HG03354 (cell line): ENCODE data around the gene ATG16L1.

Experiments used
- ATAC-seq: cut with Tn5 transposase; IDR thresholded peaks from one replicate; pipeline ENCODE4 v1.9.1; 2021; ENCODE audit warnings: mild to moderate bottlenecking; ENCODE audit not compliant: unreplicated experiment, poor library complexity, severe bottlenecking

The ATG16L1 gene

GRCh38 chr2:233225230-233226068 is 26.0 kb upstream of the ATG16L1 start:
- no peak for ATAC-seq

- ATAC-seq: no peak
Measured at GRCh38 chr2:233226511-233227031, 24.9 kb upstream of the ATG16L1 start.

- ATAC-seq: no peak
Measured at GRCh38 chr2:233227346-233227978, 24.0 kb upstream of the ATG16L1 start.

DNA sequence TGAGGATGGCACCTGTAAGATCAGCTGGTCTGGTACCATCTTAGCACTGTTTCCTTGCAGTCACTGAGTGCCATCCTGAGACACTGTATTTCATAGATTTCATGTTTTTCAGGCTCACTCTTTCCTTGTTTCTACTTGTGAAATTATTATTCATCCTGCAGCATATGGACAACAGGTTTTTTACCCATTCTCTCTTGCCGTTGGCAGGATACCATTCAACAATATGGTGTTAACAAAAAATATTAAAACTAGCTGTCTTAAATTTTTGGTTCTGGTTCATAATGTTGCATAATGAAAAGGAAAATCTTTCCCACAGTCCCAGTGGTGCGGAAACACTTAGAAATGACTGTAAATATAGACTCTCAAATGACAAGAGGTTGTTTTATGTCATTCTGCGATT is 23.1 kb upstream of the ATG16L1 start:
- ATAC-seq: no peak

DNA sequence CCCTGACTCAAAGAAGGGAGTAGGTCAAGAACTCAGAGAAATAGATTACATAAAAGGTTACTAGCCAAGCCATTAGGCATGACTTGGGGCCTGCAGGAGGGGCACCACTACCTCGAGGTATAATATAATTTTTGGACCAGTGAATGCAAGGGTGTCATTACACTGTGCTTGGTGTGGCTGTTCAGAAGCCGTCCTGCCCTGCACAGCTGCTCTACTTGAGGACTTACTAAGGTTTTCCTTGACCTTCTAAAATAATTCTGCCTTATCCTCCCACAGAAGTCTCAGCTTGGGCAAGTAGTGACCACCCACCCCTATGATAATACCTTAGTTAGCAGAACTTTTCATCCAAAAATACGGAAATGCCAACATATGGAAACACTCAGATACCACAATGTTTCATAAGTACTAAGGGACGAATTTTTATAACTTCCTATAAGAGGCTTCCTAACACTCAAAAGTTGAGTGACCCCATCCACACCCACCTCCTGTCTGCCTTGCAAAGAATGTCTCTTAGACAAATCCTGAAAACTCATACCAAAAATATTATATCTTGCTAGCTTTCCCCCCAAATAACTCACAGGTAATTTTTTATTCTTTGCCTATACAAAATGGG is 17.7 kb upstream of the ATG16L1 start:
- no peak for ATAC-seq

- ATAC-seq: no peak
Measured at GRCh38 chr2:233234264-233234663, 17.2 kb upstream of the ATG16L1 start.

DNA sequence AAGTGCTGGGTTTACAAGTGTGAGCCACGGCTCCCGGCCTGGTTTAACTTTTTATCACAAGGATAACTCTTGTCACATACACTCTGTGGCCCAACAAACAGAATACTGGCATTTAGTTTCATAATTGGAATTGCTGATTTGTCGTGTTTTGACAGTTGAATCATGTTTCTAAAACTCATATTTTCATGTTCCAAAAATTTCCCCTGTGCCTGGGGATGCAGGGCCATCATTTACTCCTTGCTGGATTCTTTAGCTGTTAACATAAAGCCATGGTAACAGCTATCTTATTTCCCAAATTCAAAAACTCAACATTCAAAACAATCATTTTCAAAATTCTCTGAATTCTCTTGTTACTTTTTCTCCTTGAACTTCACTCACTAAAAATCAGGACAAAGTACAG is 16.5 kb upstream of the ATG16L1 start:
- no peak for ATAC-seq

DNA sequence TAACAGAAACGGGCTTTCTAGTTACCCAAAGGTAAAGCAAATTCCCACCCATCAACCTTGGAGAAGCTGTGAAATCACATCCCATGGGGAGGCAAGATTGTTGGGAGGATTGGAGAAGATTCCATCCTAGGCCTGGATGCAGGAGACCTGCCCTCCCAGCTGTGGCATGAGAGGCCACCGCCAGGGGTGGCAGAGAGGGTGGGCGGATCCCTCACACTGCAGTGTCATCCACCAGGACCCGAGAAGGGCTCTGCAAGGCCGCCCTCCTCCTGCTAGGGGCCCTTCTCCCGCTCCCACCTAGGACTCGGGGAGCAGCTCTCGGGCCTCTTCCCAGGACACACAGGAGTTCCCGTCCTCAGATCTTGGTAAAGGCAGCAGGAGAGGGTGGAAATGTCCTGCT is 15.5 kb upstream of the ATG16L1 start:
- no peak for ATAC-seq

DNA sequence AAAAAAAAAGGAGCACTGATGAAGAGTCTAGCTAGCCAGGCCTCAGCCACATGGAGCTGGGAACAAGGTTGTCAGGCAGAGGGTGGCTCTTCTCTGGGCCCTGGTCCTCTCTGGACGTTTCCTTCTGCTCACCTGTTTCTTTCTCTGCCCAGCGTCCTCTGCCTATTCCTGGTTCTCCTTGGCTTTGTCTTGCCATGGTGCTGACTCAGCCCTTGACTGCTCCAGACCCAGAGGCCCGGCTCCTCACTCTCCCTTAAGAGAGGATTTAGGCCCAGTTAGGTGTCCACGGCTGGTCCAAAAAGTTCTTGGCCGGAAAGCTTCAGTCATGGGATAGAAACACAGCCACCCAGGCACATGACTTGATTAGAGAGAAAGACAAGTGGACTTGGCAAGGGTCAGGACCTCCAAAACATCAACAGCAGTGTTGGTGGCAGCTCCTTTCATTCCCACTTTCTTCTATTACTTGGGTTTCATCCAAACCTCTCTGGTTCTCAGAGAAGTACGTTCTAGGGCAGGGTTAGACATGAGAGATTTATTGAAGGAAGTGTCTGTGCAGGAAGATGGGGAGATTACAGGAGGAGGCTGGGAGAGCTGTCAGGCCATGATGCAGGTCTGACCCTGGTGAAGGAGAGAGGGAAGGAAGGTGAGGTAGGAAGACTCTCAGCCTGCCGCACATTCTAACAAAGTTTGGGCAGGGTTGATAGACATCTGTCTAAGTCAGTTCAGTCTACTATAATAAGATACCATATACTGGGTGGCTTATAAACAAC is 14.5 kb upstream of the ATG16L1 start:
- ATAC-seq: no peak

DNA sequence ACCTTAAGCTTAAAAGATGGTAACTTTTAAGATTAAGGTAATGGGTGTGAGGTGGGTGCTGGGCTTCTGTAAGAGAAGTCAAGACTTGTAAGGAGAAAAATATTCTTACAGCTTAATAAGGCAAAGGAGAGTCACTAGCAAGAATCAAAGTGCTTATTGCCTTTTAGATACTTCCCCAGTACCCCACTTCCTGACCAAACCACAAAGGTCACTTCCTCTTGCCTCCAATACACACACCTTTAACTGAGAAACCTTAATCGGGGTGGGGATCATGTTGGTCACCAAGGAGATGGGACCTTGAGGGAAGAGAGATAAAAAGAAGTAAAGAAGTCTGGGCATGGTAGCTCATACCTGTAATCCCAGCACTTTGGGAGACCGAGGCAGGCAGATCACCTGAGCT is 10.6 kb upstream of the ATG16L1 start:
- ATAC-seq: peak; percentile 63

- no peak for ATAC-seq
Measured at GRCh38 chr2:233241803-233242202, 9.7 kb upstream of the ATG16L1 start.

GRCh38 chr2:233242231-233242927 is 9.1 kb upstream of the ATG16L1 start:
- ATAC-seq: no peak

GRCh38 chr2:233243348-233243747 is 8.1 kb upstream of the ATG16L1 start:
- ATAC-seq: no peak

GRCh38 chr2:233244818-233245217 is 6.7 kb upstream of the ATG16L1 start:
- no peak for ATAC-seq

DNA sequence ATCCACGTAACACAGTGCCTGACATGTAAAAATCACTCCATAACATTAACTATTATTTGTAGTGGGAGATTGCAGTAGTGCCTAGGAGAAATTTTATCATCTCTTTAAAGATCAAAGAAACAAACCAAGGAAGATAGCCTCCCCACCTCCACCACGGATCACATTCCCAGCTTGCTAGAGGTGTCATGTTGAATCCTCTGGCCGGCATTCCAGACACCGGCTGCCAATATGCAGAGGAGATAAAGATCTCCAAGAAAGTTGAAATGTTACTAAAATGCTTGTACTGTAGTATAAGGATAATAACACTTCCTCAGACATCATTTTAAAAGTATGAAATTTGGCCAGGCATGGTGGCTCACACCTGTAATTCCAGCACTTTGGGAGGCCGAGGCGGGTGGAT is 6.1 kb upstream of the ATG16L1 start:
- ATAC-seq: no peak

- no peak for ATAC-seq
Measured at GRCh38 chr2:233247116-233247515, 4.4 kb upstream of the ATG16L1 start.

GRCh38 chr2:233247744-233248143 is 3.7 kb upstream of the ATG16L1 start:
- ATAC-seq: no peak

DNA sequence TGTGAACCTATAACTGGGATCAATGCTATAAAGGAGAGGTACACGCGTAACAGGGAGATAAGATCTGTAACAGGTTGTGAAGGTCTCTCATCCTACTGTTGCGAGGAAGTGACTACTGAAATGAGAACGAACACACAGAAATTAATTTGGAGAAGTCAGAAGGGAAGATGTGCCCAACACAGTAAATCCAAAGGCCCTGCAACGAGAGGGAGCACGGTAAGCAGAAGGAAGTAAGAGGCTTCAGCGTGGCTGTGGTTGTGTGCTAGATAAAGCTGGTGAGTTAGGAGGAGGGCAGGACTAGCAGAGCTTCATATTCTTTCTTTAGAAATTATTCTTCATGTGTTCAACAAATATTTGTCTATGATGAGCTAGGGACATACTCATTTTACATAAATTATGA is 2.5 kb upstream of the ATG16L1 start:
- ATAC-seq: no peak

DNA sequence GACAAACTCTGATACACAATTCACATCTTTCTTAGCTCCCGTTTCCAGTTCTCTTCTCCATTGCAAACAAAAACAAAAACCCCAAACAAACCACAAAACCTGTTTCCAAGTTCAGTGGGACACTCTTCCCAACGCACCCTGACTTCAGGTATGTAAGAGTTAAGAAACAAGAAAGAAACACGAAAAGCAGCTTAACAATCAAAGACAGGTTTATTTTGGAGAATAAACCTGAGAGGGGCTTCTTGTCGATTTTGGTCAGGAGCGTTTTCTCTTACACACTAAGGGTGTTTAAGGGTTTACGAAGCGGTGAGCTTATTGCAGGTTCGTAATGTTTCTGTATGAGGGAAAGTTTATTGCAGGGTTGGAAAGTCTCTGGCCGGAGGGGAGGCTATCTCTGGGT is 905 bp upstream of the ATG16L1 start:
- ATAC-seq: no peak

GRCh38 chr2:233250985-233251305 is 528 bp upstream of the ATG16L1 start:
- no peak for ATAC-seq
